Muscle layer of duodenum (tissue), 2 donors: Measurements from ENCODE around the gene TLE6.
A peak's percentile ranks its signal among the peaks of the same experiment; 100 is the strongest.

Source experiments
- H3K27ac ChIP-seq: one replicate; pipeline ENCODE4 v1.7.0; 2013; ENCODE audit warnings: mild to moderate bottlenecking, low read length
- H3K27me3 ChIP-seq: one replicate; pipeline ENCODE4 v1.7.0; 2013; ENCODE audit warnings: low read depth, mild to moderate bottlenecking, control low read depth, low read length
- H3K36me3 ChIP-seq, 2 donors: one replicate each; pipeline ENCODE4 v1.7.0; 2013; ENCODE audit warnings: low read length in 2 of 2, control low read depth in 1 of 2, mild to moderate bottlenecking in 1 of 2; ENCODE audit not compliant: insufficient read depth in 2 of 2, control insufficient read depth in 1 of 2
- H3K4me1 ChIP-seq, 2 donors: one replicate each; pipeline ENCODE4 v1.7.0; 2013; ENCODE audit warnings: low read length in 2 of 2, mild to moderate bottlenecking in 2 of 2, control low read depth in 1 of 2, moderate library complexity in 1 of 2; ENCODE audit not compliant: insufficient read depth in 2 of 2, control insufficient read depth in 1 of 2
- H3K4me3 ChIP-seq, 2 donors: one replicate each; pipeline ENCODE4 v1.7.0; 2013; ENCODE audit warnings: low read length in 2 of 2, low read depth in 1 of 2, mild to moderate bottlenecking in 1 of 2
- H3K9me3 ChIP-seq, 2 donors: one replicate each; pipeline ENCODE4 v1.7.0; 2013; ENCODE audit warnings: low read length in 2 of 2, control low read depth in 1 of 2, mild to moderate bottlenecking in 1 of 2; ENCODE audit not compliant: control insufficient read depth in 1 of 2
- donor health status: healthy.

The TLE6 gene

GRCh38 chr19:3019211-3019854 lies 42.0 kb downstream of the TLE6 start:
- H3K36me3 ChIP-seq = peaks cover 0 to 16% of the 10 kb centered on the region in 2 donors
- no peak overlapping the region for H3K4me3 ChIP-seq
- H3K4me1 ChIP-seq = no peaks in the 10 kb centered on the region
- H3K27me3 ChIP-seq = no peaks in the 10 kb centered on the region
- H3K9me3 ChIP-seq = no peaks in the 10 kb centered on the region
- H3K27ac ChIP-seq = no peak overlapping the region

DNA sequence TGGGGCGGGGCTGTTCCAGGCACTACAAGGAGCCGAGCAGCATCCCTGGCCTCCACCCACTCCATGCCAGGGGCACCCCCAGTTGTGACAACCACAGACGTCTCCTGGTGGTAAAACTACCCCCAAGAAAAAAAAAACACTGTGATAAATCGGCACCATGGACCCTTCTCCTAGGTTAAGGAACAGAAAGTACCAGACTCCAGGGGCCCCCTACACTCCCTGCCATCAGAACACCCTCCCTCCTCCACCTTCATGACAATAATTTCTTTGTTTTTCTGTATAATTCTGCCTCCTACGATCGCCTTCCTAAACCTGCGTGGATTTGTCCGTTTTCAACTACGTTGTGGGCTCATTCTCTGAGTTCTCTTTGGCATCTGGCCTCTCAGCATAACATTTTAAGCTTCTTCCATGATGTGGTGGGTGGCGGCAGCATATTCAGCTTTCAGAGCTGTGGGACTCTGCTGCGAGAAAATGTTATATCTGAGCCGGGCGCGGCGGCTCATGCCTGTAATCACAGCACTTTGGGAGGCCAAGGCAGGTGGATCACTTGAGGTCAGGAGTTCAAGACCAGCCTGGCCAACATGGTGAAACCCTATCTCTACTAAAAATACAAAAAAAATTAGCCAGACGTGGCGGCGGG lies 43.1 kb downstream of the TLE6 start:
- H3K9me3 ChIP-seq = no peaks in the 10 kb centered on the region
- peaks cover 0 to 11% of the 10 kb centered on the region in 2 donors for H3K36me3 ChIP-seq
- H3K4me1 ChIP-seq = no peaks in the 10 kb centered on the region
- no peaks in the 10 kb centered on the region for H3K27me3 ChIP-seq
- H3K27ac ChIP-seq = no peak overlapping the region
- no peak overlapping the region for H3K4me3 ChIP-seq

DNA sequence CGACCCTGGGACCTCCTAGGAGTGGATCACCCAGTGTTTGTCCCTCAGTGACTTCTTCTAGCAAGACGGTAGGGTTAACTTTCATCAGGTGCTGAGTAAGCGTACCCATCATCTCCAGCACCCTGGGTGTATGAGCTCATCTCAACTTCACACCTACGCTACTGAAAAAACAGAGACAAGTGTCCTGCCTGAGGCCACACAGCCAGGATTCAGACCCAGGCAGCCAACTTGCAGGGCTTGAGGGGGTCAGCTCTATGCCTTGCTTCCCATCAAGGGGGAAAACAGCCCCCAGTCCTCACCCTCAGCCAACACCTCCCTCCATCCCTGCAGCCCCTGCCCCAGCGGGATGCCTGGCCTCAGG lies 47.1 kb downstream of the TLE6 start:
- Histone ChIP-seq H3K27me3 (no peaks in the 10 kb centered on the region), H3K9me3 (no peaks in the 10 kb centered on the region), H3K27ac (no peak overlapping the region), H3K36me3 (peaks cover 0 to 3% of the 10 kb centered on the region in 2 donors), H3K4me1 (peaks cover 0 to 9% of the 10 kb centered on the region in 2 donors), H3K4me3 (peak overlapping the region in 1 of 2 donors; percentile 21)

DNA sequence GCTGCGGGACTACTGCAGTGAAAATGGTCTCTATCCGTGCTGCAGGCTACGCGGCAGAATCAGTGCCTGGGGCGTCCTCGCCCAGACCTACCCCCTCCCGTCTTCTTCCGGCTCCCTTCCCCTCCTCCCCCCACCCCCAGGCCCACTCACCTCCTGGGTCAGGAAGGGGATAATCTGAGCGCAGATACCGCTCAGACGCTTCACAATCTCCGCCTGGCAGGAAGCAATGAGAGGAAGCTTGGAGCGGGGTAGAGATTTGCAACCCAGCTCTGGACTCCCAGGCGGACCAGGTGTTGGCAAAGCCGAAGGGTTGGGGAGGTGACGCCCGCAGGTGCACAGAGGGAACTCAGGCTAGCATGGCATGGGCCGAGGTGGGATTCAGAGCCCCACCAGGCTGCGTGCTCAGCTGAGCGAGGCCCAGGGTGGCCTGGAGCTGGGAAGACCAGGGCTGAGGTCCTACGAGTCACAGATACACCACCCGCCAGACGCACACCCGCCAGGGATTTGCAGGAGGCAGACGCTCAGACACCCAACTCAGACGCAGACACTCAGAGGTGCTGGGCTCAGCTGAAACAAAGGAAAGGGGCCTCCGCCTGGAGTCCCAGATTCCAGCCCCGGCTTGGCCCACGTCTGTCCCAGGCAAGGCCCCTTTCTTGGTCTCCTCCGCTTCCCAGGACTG lies 47.6 kb downstream of the TLE6 start:
- H3K36me3 ChIP-seq = no peaks in the 10 kb centered on the region
- H3K27ac ChIP-seq = no peak overlapping the region
- H3K4me3 ChIP-seq = peak overlapping the region in 1 of 2 donors; percentile 21
- no peaks in the 10 kb centered on the region for H3K9me3 ChIP-seq
- no peaks in the 10 kb centered on the region for H3K27me3 ChIP-seq
- H3K4me1 ChIP-seq = peaks cover 0 to 12% of the 10 kb centered on the region in 2 donors

DNA sequence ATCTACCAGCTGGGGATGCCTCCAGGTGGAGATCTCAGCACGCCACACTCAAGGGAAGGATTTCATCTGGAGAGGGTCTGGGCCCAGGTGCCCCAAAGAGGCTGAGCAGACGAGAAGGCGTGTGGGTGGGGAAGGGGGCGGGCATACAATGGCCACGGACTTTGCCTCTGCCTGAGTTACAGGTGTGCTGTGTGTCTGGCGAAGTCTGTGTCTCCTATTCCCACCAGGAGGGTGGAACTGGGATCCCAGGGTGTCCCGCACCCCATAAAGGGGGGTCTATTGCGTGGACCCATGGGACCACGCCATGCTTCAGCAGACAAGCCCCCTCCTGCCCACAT lies 48.2 kb downstream of the TLE6 start:
- Histone ChIP-seq H3K27me3 (no peaks in the 10 kb centered on the region), H3K27ac (no peak overlapping the region), H3K36me3 (no peaks in the 10 kb centered on the region), H3K4me3 (no peak overlapping the region), H3K9me3 (no peaks in the 10 kb centered on the region), H3K4me1 (peaks cover 0 to 14% of the 10 kb centered on the region in 2 donors)

- Histone ChIP-seq H3K27me3 (no peaks in the 10 kb centered on the region), H3K27ac (no peak overlapping the region), H3K9me3 (no peaks in the 10 kb centered on the region), H3K4me3 (no peak overlapping the region), H3K4me1 (peaks cover 0 to 14% of the 10 kb centered on the region in 2 donors), H3K36me3 (no peaks in the 10 kb centered on the region)
These were observed 49.4 kb downstream of the TLE6 start for GRCh38 chr19:3026768-3027167.

DNA sequence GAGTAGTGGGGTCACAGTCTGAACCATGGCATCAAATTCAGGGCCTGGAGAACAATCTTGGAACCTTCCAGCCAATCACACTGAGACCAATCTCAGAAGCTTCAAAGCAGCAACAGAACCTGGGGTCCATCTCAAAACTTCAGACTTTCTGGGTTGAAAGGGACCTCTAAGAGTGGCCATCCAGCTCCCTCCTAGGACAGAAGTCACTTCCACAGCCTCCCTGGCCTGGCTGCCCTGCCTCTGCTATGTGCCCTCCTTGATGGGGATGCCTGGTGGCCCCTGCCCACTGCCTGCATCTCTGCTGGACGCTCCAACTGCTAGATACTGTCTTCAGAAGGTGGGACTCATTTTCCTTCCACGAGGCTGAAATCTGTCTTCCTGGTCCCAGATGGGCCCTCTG lies 49.9 kb downstream of the TLE6 start:
- Histone ChIP-seq H3K27me3 (no peaks in the 10 kb centered on the region), H3K9me3 (no peaks in the 10 kb centered on the region), H3K4me3 (no peak overlapping the region), H3K36me3 (no peaks in the 10 kb centered on the region), H3K4me1 (peaks cover 0 to 14% of the 10 kb centered on the region in 2 donors), H3K27ac (no peak overlapping the region)

DNA sequence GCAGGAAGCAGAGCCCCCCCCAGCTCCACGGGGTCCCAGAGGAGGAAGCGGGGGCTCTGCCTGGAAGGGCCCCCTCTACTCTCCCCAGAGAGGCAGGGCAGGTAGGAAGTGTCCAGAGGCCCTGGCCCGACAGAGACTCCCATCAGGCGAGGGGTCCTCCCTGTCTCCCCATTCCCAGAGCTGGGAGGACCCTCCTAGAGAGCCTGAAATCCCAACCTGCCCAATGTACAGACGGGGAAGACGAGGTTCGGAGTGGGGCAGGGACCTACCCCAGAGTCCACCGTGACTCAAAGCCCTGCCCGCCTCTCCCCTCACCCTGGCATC lies 50.6 kb downstream of the TLE6 start:
- Histone ChIP-seq H3K4me1 (peaks cover 0 to 14% of the 10 kb centered on the region in 2 donors), H3K36me3 (no peaks in the 10 kb centered on the region), H3K27me3 (no peaks in the 10 kb centered on the region), H3K4me3 (peak overlapping the region in 1 of 2 donors; percentile 71), H3K27ac (no peak overlapping the region), H3K9me3 (no peaks in the 10 kb centered on the region)

GRCh38 chr19:3028305-3029064 lies 51.1 kb downstream of the TLE6 start:
- no peaks in the 10 kb centered on the region for H3K36me3 ChIP-seq
- H3K27ac ChIP-seq = no peak overlapping the region
- H3K27me3 ChIP-seq = no peaks in the 10 kb centered on the region
- H3K9me3 ChIP-seq = no peaks in the 10 kb centered on the region
- H3K4me1 ChIP-seq = peaks cover 0 to 14% of the 10 kb centered on the region in 2 donors
- peak overlapping the region in 1 of 2 donors; percentile 71 for H3K4me3 ChIP-seq

GRCh38 chr19:3029065-3029923 lies 51.9 kb downstream of the TLE6 start, which contains the start of gene TLE2:
TLE2 (minus strand) TSS chr19:3029280; CDS start chr19:3028904, 376 bp downstream.
- no peaks in the 10 kb centered on the region for H3K36me3 ChIP-seq
- H3K4me1 ChIP-seq = peaks cover under 1 to 17% of the 10 kb centered on the region in 2 donors
- peak within 1 kb of the TSS; percentile 11 to 71 for H3K4me3 ChIP-seq
- H3K27me3 ChIP-seq = no peaks in the 10 kb centered on the region
- no peaks in the 10 kb centered on the region for H3K9me3 ChIP-seq
- H3K27ac ChIP-seq = no peak within 1 kb of the TSS

- H3K4me1 ChIP-seq = peaks cover 6 to 29% of the 10 kb centered on the region in 2 donors
- no peak overlapping the region for H3K27ac ChIP-seq
- no peak overlapping the region for H3K4me3 ChIP-seq
- no peaks in the 10 kb centered on the region for H3K9me3 ChIP-seq
- no peaks in the 10 kb centered on the region for H3K27me3 ChIP-seq
- no peaks in the 10 kb centered on the region for H3K36me3 ChIP-seq
These were observed 54.2 kb downstream of the TLE6 start for GRCh38 chr19:3031607-3031867.
